ENCODE data around the gene NELL1.

Gene NELL1

GRCh38 chr11:20973940-20974559, 304.7 kb downstream of the NELL1 start:
- TF ChIP-seq CTCF (conservative IDR thresholded peaks at IDR 0.05; ENCODE audit: control insufficient read depth, insufficient read depth, low read depth, low read length) = no peak
- H3K4me3 ChIP-seq (ENCODE audit: control insufficient read depth, low read depth, low read length) = no peak overlapping the region
- DNase-seq (ENCODE audit: low read depth) = no peak

GRCh38 chr11:20980736-20981135, 311.4 kb downstream of the NELL1 start:
- DNase-seq (ENCODE audit: low read depth) = no peak
- no peak for TF ChIP-seq CTCF (conservative IDR thresholded peaks at IDR 0.05; ENCODE audit: control insufficient read depth, insufficient read depth, low read depth, low read length)
- no peak overlapping the region for H3K4me3 ChIP-seq (ENCODE audit: control insufficient read depth, low read depth, low read length)

DNA sequence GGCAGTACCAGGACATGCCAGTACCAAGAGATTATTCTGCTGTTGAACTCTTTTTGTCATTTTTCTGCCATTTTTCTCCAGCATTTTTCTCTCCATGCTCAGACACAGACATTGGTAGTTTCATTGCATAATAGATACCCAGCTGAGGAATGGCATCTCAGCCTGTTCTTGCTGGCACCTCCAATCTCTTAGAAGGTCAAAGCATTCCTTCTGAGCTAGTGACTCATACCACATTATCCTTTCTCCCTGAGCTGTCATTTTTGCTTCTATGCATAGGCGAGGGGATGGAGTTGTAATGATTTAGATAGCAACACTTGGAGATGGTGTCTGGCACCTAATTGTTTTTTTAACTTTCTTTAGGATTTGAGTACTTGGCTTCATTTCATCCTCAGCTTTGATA, 321.1 kb downstream of the NELL1 start:
- TF ChIP-seq CTCF (conservative IDR thresholded peaks at IDR 0.05; ENCODE audit: control insufficient read depth, insufficient read depth, low read depth, low read length) = no peak
- no peak overlapping the region for H3K4me3 ChIP-seq (ENCODE audit: control insufficient read depth, low read depth, low read length)
- no peak for DNase-seq (ENCODE audit: low read depth)

DNA sequence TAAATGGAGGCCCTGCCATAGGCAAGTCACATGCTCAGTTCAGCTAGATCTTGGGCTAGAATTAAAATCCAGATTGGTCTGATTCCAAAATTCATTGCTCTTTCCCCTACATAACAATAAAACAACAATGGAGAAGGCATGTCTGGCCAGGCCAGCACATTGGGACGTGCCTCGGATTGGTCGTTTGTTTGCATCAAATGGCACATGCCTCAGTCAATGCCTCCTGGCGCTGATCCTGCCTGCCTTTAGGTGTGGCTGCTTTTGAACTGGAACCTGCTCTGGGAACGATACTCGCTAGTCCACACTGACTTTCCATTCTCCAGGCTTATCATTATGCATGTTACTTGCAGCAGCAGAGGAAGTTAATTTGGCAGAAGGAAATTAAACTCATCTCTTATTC, 322.1 kb downstream of the NELL1 start:
- DNase-seq (ENCODE audit: low read depth) = no peak
- TF ChIP-seq CTCF (conservative IDR thresholded peaks at IDR 0.05; ENCODE audit: control insufficient read depth, insufficient read depth, low read depth, low read length) = no peak
- H3K4me3 ChIP-seq (ENCODE audit: control insufficient read depth, low read depth, low read length) = no peak overlapping the region

DNA sequence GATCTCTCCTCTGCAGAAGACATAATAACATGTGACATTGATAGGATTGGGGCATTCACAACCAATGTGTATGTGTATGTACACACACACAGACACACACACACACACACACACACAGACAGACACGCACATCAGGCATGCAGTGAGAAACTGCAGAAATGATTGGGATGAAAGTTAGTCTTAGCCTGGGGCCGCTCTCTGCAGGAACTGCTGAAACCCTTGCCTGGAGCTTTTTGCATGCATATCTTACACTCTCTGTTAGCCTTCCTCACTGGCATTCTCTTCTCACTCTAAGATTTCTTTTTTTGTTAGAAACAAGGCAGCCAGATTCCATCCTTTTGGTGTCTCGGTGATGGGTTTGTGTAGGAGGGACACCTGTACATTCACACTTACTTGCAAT, 337.9 kb downstream of the NELL1 start:
- no peak for DNase-seq (ENCODE audit: low read depth)
- no peak overlapping the region for H3K4me3 ChIP-seq (ENCODE audit: control insufficient read depth, low read depth, low read length)
- TF ChIP-seq CTCF (conservative IDR thresholded peaks at IDR 0.05; ENCODE audit: control insufficient read depth, insufficient read depth, low read depth, low read length) = no peak

DNA sequence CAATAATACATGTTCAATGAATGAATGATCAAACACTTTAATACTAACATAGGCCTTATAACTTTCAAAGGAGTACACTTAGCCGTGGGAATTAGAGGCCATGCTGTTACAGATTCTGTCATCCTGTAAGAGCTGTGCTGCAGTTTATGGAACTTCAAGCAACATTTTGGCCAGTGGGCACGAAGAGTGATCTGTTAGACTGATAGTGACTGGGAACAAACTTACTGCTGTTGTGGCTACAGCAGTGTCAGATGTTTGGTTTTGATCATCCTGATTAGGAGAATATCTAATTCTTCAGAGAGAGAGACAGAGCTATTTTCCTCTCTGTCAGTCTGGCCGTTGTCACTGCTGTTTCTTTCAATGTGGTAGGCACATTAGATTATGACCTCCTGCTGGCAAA, 348.9 kb downstream of the NELL1 start:
- no peak for TF ChIP-seq CTCF (conservative IDR thresholded peaks at IDR 0.05; ENCODE audit: control insufficient read depth, insufficient read depth, low read depth, low read length)
- DNase-seq (ENCODE audit: low read depth) = no peak
- no peak overlapping the region for H3K4me3 ChIP-seq (ENCODE audit: control insufficient read depth, low read depth, low read length)

- H3K4me3 ChIP-seq (ENCODE audit: control insufficient read depth, low read depth, low read length) = no peak overlapping the region
- TF ChIP-seq CTCF (conservative IDR thresholded peaks at IDR 0.05; ENCODE audit: control insufficient read depth, insufficient read depth, low read depth, low read length) = no peak
- no peak for DNase-seq (ENCODE audit: low read depth)
Measured at GRCh38 chr11:21026685-21027084, 357.3 kb downstream of the NELL1 start.
